ENCODE results near the gene DISC1. TPM values are rescaled to one million over a fixed set of nuclear protein-coding genes. Genes with fewer than 3 reads are reported as not detected.

Gene DISC1
- total RNA-seq, 2 experiments from 2014 or later = 3.5 to 5.0 TPM

DNA sequence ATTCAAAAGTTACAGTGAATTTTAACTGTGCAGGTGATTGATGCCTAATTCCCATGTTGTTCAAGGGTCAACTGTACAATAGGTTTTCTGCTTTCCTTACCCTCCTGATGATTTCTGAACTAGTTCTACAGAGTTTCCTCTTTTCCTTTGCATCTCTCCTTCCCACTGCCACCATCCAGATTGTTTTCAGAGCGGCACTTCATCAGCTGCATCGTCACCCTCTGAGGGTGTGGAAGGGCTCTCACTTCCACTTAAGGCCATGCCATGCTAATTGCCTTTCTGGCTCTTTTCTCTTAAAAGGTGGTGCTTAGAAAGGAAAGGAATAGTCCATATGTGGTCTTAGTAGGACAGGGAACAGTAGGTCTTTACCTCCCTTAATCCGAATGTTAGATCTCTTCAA, 39.1 kb downstream of the DISC1 start:
- POLR2A ChIA-PET = no interaction called here
- Mint-ChIP-seq H3K4me3 (no peak overlapping the region), H3K9me3 (peaks cover 17% of the 10 kb centered on the region), H3K27me3 (no peaks in the 10 kb centered on the region), H3K27ac (no peak overlapping the region), H3K4me1 (ENCODE audit: low read depth) (peaks cover 15% of the 10 kb centered on the region), H3K36me3 (ENCODE audit: low read depth) (peaks cover 10% of the 10 kb centered on the region)
- TF ChIP-seq, protein P1, sequence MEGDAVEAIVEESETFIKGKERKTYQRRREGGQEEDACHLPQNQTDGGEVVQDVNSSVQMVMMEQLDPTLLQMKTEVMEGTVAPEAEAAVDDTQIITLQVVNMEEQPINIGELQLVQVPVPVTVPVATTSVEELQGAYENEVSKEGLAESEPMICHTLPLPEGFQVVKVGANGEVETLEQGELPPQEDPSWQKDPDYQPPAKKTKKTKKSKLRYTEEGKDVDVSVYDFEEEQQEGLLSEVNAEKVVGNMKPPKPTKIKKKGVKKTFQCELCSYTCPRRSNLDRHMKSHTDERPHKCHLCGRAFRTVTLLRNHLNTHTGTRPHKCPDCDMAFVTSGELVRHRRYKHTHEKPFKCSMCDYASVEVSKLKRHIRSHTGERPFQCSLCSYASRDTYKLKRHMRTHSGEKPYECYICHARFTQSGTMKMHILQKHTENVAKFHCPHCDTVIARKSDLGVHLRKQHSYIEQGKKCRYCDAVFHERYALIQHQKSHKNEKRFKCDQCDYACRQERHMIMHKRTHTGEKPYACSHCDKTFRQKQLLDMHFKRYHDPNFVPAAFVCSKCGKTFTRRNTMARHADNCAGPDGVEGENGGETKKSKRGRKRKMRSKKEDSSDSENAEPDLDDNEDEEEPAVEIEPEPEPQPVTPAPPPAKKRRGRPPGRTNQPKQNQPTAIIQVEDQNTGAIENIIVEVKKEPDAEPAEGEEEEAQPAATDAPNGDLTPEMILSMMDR (IDR thresholded peaks at IDR 0.05) = no peak
- DNase-seq (no peak), ATAC-seq (no peak)
- intact Hi-C loops (cut with micrococcal nuclease) = no loop called here
- CTCF ChIA-PET = interaction anchor here (1.0 to 1.5 kb wide), 3 partner anchors 14 to 91 kb away, joined by 3 to 7 read pairs (median 3); no protein-coding TSS in a partner anchor

DNA sequence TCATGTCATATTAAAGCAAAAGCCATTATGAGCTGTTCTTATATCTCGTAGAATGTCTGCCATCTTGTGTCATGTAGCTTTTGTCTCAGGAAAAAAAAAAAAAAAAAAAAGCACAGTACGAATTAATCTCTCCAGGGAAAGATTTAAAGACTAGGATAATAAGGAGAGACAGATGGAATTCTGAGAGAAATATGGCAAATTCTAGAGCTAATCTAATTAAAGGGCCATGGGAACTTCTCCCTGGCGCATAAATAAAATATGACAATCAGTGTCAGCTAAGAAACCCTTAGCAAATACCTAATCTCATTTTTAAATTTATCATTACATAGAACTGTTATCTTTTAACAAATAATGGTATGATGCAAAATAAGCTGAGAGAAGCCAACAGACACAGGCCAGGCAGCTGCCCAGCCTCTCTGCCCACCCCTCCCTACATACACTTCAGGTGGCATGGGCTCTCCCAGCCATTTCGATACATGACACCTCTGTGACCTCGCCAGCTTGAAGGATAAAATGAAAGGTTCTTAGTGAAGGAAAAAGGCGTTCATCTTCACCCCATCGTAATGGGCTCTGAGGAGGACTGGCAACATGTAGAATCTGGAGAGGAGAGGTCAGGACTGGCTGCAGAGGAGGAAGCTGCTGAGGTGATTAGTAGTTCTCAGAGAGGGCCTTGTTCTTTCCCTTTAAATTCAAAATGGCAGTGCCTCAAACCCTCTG, 39.8 kb downstream of the DISC1 start:
- no peak for ATAC-seq
- CTCF ChIA-PET = interaction anchor here (0.9 to 1.5 kb wide), 5 partner anchors 13 to 90 kb away, joined by 3 to 7 read pairs (median 3); no protein-coding TSS in a partner anchor
- TF ChIP-seq, protein P1 (IDR thresholded peaks at IDR 0.05) = no peak
- intact Hi-C loops (cut with micrococcal nuclease) = no loop called here
- Mint-ChIP-seq H3K9me3 (peaks cover 23% of the 10 kb centered on the region), H3K36me3 (ENCODE audit: low read depth) (peaks cover 10% of the 10 kb centered on the region), H3K4me1 (ENCODE audit: low read depth) (peaks cover 15% of the 10 kb centered on the region), H3K27me3 (no peaks in the 10 kb centered on the region), H3K27ac (no peak overlapping the region), H3K4me3 (no peak overlapping the region)
- POLR2A ChIA-PET = no interaction called here
- no peak for DNase-seq

DNA sequence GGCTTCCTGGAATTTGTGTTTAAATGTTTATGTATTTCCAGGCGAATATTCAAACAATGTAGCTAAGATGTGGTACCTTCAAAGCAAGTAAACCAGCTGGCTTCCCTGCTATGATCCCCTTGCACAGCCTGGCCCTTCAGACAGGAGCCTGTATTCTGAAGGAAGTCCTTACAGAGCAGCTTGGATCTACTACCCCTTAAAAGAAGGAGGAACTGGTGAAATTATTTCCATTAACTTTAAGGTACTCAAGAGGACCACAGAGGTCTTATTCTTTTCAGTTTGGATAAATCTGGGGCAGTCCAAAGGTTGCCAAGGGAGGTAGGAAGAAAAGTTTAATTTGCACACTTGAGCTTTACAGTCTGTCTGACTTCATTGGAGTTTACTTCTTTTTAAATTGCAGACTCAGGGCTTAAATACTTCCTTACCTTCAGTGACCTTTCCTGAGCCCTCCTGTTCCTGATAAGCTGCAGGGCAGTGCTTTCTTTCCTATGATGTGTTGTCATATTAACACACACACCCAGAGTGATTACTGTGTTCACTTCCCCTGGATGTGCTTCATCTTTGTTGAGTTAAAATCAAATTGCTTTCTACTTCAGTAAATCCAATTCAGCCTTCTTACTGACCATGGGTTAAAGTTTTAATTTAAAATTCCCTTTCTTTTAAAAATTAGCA, 40.5 kb downstream of the DISC1 start:
- TF ChIP-seq, protein P1 (IDR thresholded peaks at IDR 0.05) = no peak
- ATAC-seq (no peak), DNase-seq (no peak)
- Mint-ChIP-seq H3K36me3 (ENCODE audit: low read depth) (peaks cover 10% of the 10 kb centered on the region), H3K27ac (no peak overlapping the region), H3K4me1 (ENCODE audit: low read depth) (peaks cover 15% of the 10 kb centered on the region), H3K9me3 (peaks cover 23% of the 10 kb centered on the region), H3K4me3 (no peak overlapping the region), H3K27me3 (no peaks in the 10 kb centered on the region)
- ChIA-PET POLR2A (interaction anchor here (0.6 kb wide), 1 partner anchor 115 kb away, joined by 3 read pairs; no protein-coding TSS in a partner anchor), CTCF (interaction anchor here (0.9 to 1.5 kb wide), 4 partner anchors 13 to 90 kb away, joined by 3 to 7 read pairs (median 3); no protein-coding TSS in a partner anchor)
- intact Hi-C loops (cut with micrococcal nuclease) = no loop called here

DNA sequence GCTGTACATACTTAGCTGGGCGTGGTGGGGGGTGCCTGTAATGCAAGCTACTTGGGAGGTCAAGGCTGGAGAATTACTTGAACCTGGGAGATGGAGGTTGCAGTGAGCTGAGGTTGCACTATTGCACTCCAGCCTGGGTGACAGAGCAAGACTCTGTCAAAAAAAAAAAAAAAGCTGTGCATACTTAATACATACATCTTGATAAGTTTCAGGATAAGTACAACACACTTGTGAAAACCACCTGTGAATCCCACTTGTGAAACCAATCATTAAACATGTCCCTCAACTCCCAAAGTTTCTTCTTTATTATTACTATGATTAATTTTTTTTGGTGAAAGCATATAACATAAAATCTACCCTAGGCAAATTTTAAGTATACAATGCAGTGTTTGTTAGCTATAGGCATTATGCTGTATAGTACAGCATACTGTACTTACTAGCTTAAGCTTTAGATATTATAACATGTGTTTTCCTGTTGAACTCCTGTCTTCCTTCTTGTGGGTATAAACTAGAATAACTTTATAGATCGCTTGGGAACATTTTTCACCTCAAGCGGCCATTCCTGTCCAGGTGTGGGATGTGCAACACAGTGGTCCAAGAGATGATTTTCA, 41.4 kb downstream of the DISC1 start:
- ChIA-PET CTCF (interaction anchor here (0.8 kb wide), 1 partner anchor 23 kb away, joined by 3 read pairs; no protein-coding TSS in a partner anchor), POLR2A (no interaction called here)
- intact Hi-C loops (cut with micrococcal nuclease) = no loop called here
- H3K9me3 Mint-ChIP-seq = peaks cover 23% of the 10 kb centered on the region
- no peak for DNase-seq
- H3K4me3 Mint-ChIP-seq = no peak overlapping the region
- ATAC-seq = no peak
- H3K4me1 Mint-ChIP-seq (ENCODE audit: low read depth) = peaks cover 15% of the 10 kb centered on the region
- TF ChIP-seq, protein P1 (IDR thresholded peaks at IDR 0.05) = no peak
- H3K27ac Mint-ChIP-seq = no peak overlapping the region
- no peaks in the 10 kb centered on the region for H3K27me3 Mint-ChIP-seq
- peaks cover 8% of the 10 kb centered on the region for H3K36me3 Mint-ChIP-seq (ENCODE audit: low read depth)

Measured in activated CD8-positive, alpha-beta T cell treated with anti-CD3 and anti-CD28 coated beads for 36 hours (primary cell).